HepG2 (cell line): Measurements from ENCODE around the gene FBXO39. TPM values are rescaled to one million over a fixed set of nuclear protein-coding genes. Genes with fewer than 3 reads are reported as not detected.
A peak's percentile ranks its signal among the peaks of the same experiment; 100 is the strongest.

Source experiments
- AFF4 ChIP-seq: sonication (generic); formaldehyde crosslinking; IDR thresholded peaks from 2 replicates; pipeline ENCODE4 v1.4.0; 2020; ENCODE audit warnings: missing genetic modification reagents
- CEBPB ChIP-seq: IDR thresholded peaks from 2 replicates; pipeline ENCODE4 v1.6.1; 2011; ENCODE audit warnings: low read depth, low read length, improper control_type of control experiment, borderline replicate concordance
- CSRNP2 ChIP-seq: sonication (generic); formaldehyde crosslinking; conservative IDR thresholded peaks from 2 replicates; pipeline ENCODE4 v1.8.0; 2022; ENCODE audit warnings: low read depth, missing genetic modification reagents
- MEIS1 ChIP-seq: sonication (generic); formaldehyde crosslinking; IDR thresholded peaks from 2 replicates; pipeline ENCODE4 v1.9.0; 2021; ENCODE audit warnings: mild to moderate bottlenecking, missing genetic modification reagents, moderate library complexity, borderline replicate concordance
- MLLT10 ChIP-seq: sonication (generic); formaldehyde crosslinking; IDR thresholded peaks from 2 replicates; pipeline ENCODE4 v1.4.0; 2020; ENCODE audit warnings: missing genetic modification reagents
- RXRB ChIP-seq: IDR thresholded peaks from 2 replicates; pipeline ENCODE4 v1.6.1; 2016; ENCODE audit warnings: borderline replicate concordance, missing genetic modification reagents, missing compliant biosample characterization
- polyA plus RNA-seq, 8 experiments: library from polyadenylated mRNA; depleted of rRNA in 3 of 8; stranded (reverse) in 7 of 8; unstranded in 1 of 8; fragments of >200 nt; fragmentation: Illumina TruSeq in 4 of 8; extraction: Trizol in 4 of 8; gene quantifications; 2 replicates each; pipeline versions ENCODE4 v1.2.1 to v1.2.3, GENCODE V29; 2011 to 2016; ENCODE audit warnings: low read depth in 4 of 8, missing spikeins in 1 of 8, mixed read lengths in 1 of 8; ENCODE audit not compliant: insufficient read depth in 1 of 8
- total RNA-seq, 5 experiments: library from RNA; depleted of rRNA; stranded (reverse); fragments of >200 nt; fragmentation: Illumina TruSeq; extraction: Trizol; gene quantifications; 2 replicates each; pipeline ENCODE4 v1.2.3, GENCODE V29; 2016; ENCODE audit warnings: low read depth in 1 of 5
- TF ChIP-seq, protein P1 (sequence below): IDR thresholded peaks from 2 replicates; pipeline ENCODE4 v1.4.0; 2020; ENCODE audit warnings: mild to moderate bottlenecking, missing genetic modification reagents
- TF ChIP-seq, protein P2 (sequence below): sonication (generic); formaldehyde crosslinking; IDR thresholded peaks from 2 replicates; pipeline ENCODE4 v1.5.1; 2020; ENCODE audit warnings: mild to moderate bottlenecking, missing genetic modification reagents, borderline replicate concordance
- TF ChIP-seq, protein P3 (sequence below): sonication (generic); formaldehyde crosslinking; IDR thresholded peaks from 2 replicates; pipeline ENCODE4 v1.4.0; 2020; ENCODE audit warnings: mild to moderate bottlenecking, missing genetic modification reagents

FBXO39 gene
- total and polyA plus RNA-seq, 2 of the 13 experiments (the other 11 are each of a cell fraction or from before 2014, with no cell fraction given) = 0.09 TPM; not detected in 1

DNA sequence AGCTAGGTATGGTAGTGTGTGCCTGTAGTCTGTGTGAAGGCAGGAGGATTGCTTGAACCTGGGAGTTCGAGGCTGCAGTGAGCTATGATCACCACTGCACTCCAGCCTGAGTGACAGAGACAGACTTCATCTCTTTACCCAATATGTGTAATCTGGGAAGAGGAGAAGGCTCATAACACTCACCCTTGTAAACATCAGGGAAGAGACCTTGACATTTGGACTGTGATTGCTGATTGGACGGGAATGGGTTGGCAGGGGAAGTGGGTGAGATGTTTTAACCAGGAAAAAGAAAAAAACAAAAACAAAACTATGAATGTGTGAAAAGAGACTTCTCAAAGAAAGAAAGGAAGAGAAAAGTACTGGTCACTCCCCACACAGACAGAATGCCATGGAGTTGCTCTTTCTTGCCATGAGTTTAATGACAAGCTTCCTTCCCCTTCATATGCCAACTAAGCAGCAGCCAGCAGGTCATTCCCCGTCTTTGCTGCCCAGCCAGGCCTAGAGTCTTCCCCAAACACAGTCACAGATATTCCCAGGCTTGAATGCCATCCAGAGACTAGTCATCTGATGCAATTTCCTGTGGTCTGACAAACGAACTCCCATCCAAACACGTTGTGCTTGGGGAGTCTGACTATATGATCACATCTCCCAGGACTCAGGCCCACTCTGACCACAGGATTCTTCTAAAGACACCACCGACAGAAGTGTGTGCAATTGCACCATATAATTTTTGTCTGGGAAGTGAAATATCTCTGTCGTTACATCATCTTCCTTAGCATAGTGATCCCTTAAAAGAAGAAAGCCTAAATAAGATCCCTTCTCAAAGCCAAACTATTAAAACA, 23.7 kb upstream of the FBXO39 start (continued):
- TF ChIP-seq, protein P1, sequence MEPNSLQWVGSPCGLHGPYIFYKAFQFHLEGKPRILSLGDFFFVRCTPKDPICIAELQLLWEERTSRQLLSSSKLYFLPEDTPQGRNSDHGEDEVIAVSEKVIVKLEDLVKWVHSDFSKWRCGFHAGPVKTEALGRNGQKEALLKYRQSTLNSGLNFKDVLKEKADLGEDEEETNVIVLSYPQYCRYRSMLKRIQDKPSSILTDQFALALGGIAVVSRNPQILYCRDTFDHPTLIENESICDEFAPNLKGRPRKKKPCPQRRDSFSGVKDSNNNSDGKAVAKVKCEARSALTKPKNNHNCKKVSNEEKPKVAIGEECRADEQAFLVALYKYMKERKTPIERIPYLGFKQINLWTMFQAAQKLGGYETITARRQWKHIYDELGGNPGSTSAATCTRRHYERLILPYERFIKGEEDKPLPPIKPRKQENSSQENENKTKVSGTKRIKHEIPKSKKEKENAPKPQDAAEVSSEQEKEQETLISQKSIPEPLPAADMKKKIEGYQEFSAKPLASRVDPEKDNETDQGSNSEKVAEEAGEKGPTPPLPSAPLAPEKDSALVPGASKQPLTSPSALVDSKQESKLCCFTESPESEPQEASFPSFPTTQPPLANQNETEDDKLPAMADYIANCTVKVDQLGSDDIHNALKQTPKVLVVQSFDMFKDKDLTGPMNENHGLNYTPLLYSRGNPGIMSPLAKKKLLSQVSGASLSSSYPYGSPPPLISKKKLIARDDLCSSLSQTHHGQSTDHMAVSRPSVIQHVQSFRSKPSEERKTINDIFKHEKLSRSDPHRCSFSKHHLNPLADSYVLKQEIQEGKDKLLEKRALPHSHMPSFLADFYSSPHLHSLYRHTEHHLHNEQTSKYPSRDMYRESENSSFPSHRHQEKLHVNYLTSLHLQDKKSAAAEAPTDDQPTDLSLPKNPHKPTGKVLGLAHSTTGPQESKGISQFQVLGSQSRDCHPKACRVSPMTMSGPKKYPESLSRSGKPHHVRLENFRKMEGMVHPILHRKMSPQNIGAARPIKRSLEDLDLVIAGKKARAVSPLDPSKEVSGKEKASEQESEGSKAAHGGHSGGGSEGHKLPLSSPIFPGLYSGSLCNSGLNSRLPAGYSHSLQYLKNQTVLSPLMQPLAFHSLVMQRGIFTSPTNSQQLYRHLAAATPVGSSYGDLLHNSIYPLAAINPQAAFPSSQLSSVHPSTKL (CRISPR knock-in tag) = peak; percentile 56
- TF ChIP-seq MLLT10 (no peak), AFF4 (no peak), CSRNP2 (no peak), CEBPB (peak; percentile 66), RXRB (peak; percentile 63), MEIS1 (CRISPR knock-in tag) (peak; percentile 71; the same call in 1 of the 2 replicates)
- TF ChIP-seq, protein P2, sequence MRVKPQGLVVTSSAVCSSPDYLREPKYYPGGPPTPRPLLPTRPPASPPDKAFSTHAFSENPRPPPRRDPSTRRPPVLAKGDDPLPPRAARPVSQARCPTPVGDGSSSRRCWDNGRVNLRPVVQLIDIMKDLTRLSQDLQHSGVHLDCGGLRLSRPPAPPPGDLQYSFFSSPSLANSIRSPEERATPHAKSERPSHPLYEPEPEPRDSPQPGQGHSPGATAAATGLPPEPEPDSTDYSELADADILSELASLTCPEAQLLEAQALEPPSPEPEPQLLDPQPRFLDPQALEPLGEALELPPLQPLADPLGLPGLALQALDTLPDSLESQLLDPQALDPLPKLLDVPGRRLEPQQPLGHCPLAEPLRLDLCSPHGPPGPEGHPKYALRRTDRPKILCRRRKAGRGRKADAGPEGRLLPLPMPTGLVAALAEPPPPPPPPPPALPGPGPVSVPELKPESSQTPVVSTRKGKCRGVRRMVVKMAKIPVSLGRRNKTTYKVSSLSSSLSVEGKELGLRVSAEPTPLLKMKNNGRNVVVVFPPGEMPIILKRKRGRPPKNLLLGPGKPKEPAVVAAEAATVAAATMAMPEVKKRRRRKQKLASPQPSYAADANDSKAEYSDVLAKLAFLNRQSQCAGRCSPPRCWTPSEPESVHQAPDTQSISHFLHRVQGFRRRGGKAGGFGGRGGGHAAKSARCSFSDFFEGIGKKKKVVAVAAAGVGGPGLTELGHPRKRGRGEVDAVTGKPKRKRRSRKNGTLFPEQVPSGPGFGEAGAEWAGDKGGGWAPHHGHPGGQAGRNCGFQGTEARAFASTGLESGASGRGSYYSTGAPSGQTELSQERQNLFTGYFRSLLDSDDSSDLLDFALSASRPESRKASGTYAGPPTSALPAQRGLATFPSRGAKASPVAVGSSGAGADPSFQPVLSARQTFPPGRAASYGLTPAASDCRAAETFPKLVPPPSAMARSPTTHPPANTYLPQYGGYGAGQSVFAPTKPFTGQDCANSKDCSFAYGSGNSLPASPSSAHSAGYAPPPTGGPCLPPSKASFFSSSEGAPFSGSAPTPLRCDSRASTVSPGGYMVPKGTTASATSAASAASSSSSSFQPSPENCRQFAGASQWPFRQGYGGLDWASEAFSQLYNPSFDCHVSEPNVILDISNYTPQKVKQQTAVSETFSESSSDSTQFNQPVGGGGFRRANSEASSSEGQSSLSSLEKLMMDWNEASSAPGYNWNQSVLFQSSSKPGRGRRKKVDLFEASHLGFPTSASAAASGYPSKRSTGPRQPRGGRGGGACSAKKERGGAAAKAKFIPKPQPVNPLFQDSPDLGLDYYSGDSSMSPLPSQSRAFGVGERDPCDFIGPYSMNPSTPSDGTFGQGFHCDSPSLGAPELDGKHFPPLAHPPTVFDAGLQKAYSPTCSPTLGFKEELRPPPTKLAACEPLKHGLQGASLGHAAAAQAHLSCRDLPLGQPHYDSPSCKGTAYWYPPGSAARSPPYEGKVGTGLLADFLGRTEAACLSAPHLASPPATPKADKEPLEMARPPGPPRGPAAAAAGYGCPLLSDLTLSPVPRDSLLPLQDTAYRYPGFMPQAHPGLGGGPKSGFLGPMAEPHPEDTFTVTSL (CRISPR knock-in tag) = peak; percentile 90; the same call in 1 of the 2 replicates
- TF ChIP-seq, protein P3, sequence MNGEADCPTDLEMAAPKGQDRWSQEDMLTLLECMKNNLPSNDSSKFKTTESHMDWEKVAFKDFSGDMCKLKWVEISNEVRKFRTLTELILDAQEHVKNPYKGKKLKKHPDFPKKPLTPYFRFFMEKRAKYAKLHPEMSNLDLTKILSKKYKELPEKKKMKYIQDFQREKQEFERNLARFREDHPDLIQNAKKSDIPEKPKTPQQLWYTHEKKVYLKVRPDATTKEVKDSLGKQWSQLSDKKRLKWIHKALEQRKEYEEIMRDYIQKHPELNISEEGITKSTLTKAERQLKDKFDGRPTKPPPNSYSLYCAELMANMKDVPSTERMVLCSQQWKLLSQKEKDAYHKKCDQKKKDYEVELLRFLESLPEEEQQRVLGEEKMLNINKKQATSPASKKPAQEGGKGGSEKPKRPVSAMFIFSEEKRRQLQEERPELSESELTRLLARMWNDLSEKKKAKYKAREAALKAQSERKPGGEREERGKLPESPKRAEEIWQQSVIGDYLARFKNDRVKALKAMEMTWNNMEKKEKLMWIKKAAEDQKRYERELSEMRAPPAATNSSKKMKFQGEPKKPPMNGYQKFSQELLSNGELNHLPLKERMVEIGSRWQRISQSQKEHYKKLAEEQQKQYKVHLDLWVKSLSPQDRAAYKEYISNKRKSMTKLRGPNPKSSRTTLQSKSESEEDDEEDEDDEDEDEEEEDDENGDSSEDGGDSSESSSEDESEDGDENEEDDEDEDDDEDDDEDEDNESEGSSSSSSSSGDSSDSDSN = no peak
